Measurements from ENCODE around the gene TTYH3.

Gene TTYH3

DNA sequence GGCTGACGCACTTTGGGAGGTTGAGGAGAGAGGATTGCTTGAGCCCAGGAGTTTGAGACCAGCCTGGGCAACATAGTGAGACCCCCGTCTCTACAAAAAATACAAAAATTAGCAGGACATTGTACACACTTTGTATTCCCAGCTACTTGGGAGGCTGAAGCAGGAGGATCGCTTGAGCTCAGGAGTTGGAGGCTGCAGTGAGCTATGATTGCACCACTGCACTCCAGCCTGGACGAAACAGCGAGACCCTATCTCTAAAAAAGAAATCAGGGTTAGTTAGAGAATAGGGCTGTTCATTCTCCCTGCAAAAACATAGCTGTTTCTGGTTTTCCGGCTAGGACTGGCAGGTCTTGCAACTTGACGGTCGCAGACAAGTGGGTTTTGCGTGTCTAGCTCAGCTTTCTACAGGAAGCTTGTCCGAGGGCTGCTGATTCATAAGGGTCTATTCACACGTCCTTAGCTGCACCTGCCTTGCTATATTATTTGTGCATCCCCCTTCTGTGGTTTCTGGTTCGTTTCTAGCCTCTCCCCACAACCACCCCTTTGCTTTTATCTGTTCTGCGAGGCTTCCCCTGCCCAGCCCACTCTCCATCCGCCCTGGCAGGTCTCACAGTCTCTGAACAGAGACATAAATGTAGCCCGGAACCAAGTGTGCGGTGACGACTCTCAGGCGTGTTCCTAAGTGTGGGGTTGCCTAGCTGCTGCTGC lies 66.9 kb downstream of the TTYH3 start:
- peak; percentile 97 for DNase-seq (ENCODE audit: low spot score)
- in situ Hi-C loops (cut with MboI; ENCODE audit: low pct_unique_long_range_greater_than_20kb, low sequenced_read_pairs, unreplicated experiment): no loop called here
- TF ChIP-seq, protein P1, sequence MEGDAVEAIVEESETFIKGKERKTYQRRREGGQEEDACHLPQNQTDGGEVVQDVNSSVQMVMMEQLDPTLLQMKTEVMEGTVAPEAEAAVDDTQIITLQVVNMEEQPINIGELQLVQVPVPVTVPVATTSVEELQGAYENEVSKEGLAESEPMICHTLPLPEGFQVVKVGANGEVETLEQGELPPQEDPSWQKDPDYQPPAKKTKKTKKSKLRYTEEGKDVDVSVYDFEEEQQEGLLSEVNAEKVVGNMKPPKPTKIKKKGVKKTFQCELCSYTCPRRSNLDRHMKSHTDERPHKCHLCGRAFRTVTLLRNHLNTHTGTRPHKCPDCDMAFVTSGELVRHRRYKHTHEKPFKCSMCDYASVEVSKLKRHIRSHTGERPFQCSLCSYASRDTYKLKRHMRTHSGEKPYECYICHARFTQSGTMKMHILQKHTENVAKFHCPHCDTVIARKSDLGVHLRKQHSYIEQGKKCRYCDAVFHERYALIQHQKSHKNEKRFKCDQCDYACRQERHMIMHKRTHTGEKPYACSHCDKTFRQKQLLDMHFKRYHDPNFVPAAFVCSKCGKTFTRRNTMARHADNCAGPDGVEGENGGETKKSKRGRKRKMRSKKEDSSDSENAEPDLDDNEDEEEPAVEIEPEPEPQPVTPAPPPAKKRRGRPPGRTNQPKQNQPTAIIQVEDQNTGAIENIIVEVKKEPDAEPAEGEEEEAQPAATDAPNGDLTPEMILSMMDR (IDR thresholded peaks at IDR 0.05; ENCODE audit: extremely low read depth, insufficient read depth, missing control alignments): no peak

DNA sequence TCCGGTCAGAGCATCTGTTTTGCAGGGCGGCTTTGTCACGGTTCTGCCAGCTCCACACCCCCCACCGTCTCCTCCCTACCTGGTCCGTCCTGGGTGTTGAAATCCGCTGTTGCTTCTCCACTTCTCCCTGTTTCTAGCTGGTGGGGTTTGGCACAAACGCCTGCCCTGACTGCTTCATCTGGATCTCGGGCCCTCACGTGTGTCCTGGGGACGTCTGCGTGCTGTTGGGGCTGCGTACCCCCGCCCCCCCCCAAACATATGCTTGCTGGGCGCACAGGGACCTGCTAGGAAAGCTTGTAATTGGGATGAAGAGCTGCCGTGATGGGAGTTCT lies 67.5 kb downstream of the TTYH3 start:
- TF ChIP-seq, protein P1 (IDR thresholded peaks at IDR 0.05; ENCODE audit: extremely low read depth, insufficient read depth, missing control alignments): no peak
- in situ Hi-C loops (cut with MboI; ENCODE audit: low pct_unique_long_range_greater_than_20kb, low sequenced_read_pairs, unreplicated experiment): no loop called here
- DNase-seq (ENCODE audit: low spot score): no peak

DNA sequence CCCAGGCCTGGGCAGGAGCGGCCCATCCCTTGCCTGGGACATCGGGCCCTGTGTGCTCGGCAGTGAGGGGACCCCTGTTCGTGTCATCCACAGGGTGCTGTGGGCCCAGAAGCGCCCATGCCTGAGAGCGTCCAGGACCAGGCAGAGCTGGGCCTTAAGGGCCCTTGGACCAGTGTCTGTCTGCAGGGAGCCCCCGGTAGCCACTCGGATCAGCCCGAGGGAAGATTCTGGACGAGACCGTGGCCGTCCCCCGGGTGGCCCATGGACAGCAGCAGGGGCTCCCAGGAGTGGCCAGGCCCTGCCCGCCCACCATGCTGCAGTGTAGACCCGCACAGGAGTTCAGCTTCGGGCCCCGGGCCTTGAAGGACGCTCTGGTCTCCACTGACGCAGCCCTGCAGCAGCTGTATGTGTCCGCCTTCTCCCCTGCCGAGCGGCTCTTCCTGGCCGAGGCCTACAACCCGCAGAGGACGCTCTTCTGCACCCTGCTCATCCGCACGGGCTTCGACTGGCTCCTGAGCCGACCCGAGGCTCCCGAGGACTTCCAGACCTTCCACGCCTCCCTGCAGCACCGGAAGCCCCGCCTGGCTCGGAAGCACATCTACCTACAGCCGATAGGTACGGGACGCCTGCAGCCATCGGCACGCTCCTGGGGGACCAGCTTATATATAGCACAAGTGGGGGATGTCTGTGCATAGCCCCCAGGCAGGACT lies 68.5 kb downstream of the TTYH3 start:
- in situ Hi-C loops (cut with MboI; ENCODE audit: low pct_unique_long_range_greater_than_20kb, low sequenced_read_pairs, unreplicated experiment): no loop called here
- DNase-seq (ENCODE audit: low spot score): no peak
- TF ChIP-seq, protein P1 (IDR thresholded peaks at IDR 0.05; ENCODE audit: extremely low read depth, insufficient read depth, missing control alignments): no peak

DNA sequence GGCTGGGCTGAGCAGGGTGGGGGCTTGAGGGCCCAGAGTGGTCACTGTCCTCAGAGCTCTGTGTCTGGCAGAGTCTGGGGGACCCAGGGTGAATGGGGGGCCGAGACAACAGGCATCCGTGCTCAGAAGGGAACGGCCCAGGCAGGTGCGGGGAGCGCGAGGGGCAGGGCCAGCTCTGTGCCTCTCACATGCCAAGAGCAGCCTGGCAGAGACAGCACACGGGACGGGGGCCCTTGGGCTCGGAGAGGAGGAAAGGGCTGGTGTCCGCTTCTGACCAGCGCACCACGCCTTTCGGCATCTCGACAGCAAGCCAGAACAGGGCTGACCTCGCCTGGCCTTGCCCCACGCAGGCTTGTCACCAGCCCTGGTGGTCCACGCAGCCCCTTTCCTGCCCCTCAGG lies 69.6 kb downstream of the TTYH3 start:
- in situ Hi-C loops (cut with MboI; ENCODE audit: low pct_unique_long_range_greater_than_20kb, low sequenced_read_pairs, unreplicated experiment): no loop called here
- TF ChIP-seq, protein P1 (IDR thresholded peaks at IDR 0.05; ENCODE audit: extremely low read depth, insufficient read depth, missing control alignments): no peak
- DNase-seq (ENCODE audit: low spot score): no peak

DNA sequence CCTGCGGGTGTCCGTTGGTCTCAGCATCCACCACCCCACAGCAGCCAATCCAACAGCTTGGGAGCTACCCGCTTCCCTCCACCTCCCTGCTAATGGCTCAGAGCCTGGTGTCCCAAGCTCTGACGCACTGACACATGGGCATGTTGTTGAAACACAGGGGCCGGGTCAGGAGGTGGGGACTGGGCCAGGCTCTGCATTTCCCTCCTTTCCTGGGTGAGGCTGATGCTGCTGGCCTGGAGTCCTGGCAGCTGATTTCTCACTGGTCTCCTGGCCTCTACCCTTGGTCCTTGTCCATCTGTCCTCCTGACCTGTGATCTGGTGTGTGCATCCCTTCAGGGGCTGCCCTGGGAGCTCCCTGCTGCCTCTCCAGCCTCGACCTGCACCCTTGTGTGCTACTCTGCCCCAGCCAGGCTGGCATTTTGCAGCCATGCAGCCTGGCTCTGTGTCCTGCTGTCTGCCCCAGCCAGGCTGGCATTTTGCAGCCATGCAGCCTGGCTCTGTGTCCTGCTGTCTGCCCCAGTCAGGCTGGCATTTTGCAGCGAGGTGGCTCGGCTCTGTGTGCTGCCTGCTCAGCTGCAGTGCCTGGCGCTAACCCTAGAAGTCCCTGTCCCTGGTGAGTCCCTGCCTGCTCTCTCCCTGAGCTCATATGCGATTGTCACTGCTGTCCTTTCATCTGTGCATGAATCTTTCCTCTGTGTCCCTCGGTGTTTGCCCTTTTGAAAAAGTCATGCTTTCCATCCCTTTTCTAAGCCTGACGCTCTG lies 70.2 kb downstream of the TTYH3 start:
- TF ChIP-seq, protein P1 (IDR thresholded peaks at IDR 0.05; ENCODE audit: extremely low read depth, insufficient read depth, missing control alignments): no peak
- in situ Hi-C loops (cut with MboI; ENCODE audit: low pct_unique_long_range_greater_than_20kb, low sequenced_read_pairs, unreplicated experiment): no loop called here
- no peak for DNase-seq (ENCODE audit: low spot score)

DNA sequence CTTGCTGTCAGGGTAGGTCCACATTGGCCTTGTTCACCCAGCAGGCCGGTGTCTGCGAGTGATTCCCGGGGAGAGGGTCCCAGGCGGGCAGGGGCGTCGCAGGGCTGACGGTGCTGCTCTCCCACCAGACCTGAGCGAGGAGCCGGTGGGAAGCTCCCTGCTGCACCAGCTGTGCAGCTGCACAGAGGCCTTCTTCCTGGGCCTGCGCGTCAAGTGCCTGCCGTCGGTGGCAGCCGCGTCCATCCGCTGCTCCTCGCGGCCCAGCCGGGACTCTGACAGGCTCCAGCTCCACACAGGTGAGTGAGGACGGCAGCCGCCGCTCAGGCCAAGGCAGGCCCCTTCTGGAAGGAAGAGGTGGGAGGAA lies 70.8 kb downstream of the TTYH3 start:
- TF ChIP-seq, protein P1 (IDR thresholded peaks at IDR 0.05; ENCODE audit: extremely low read depth, insufficient read depth, missing control alignments): no peak
- no peak for DNase-seq (ENCODE audit: low spot score)
- in situ Hi-C loops (cut with MboI; ENCODE audit: low pct_unique_long_range_greater_than_20kb, low sequenced_read_pairs, unreplicated experiment): no loop called here
